SK-N-MC (cell line): ENCODE results near the gene MKLN1.

Experiments
- EZH2 ChIP-seq: fragments of 200-600 bp; sonication (generic); IDR thresholded peaks from one replicate; pipeline ENCODE4 v1.6.1; 2017; ENCODE audit warnings: antibody characterized with exemption
- FOXP2 ChIP-seq: optimal IDR thresholded peaks from 2 replicates; pipeline ENCODE3; 2011; ENCODE audit warnings: mild to moderate bottlenecking, moderate library complexity; ENCODE audit not compliant: insufficient read depth; ENCODE audit errors: extremely low read length, control extremely low read depth
- POLR2AphosphoS5 ChIP-seq: IDR thresholded peaks from 2 replicates; pipeline ENCODE4 v1.6.1; 2012; ENCODE audit warnings: mild to moderate bottlenecking, low read depth, low read length, borderline replicate concordance

GRCh38 chr7:131385039-131385605, 57.4 kb downstream of the MKLN1 start:
- no peak for TF ChIP-seq POLR2AphosphoS5
- TF ChIP-seq EZH2 = no peak
- TF ChIP-seq FOXP2 = no peak
